Ovary (tissue), 9 donors: ENCODE results near the gene SRPK3. TPM values are rescaled to one million over a fixed set of nuclear protein-coding genes. Genes with fewer than 3 reads are reported as not detected.

Experiments used
- DNase-seq, 5 donors: peaks; one replicate each; pipeline ENCODE4 v3.0.0-alpha.2; 2019 to 2020
- H3K27ac ChIP-seq, 2 donors: fragments of 200-600 bp; one replicate each; pipeline versions ENCODE4 v1.5.1 to v1.8.0; 2019 to 2022
- H3K27me3 ChIP-seq: fragments of 200-600 bp; one replicate; pipeline ENCODE4 v1.8.0; 2022
- H3K36me3 ChIP-seq: fragments of 200-600 bp; sonication (generic); one replicate; pipeline ENCODE4 v1.5.1; 2019
- H3K4me1 ChIP-seq: one replicate; pipeline ENCODE4 v1.8.1; 2013; ENCODE audit warnings: mild to moderate bottlenecking, moderate library complexity; ENCODE audit not compliant: insufficient read depth
- H3K4me3 ChIP-seq: fragments of 200-600 bp; sonication (generic); one replicate; pipeline ENCODE4 v1.5.1; 2017
- H3K9me3 ChIP-seq, 2 donors: fragments of 200-600 bp in 1 of 2; sonication (generic) in 1 of 2; one replicate each; pipeline versions ENCODE4 v1.5.1 to v1.8.1; 2013 to 2019; ENCODE audit warnings: mild to moderate bottlenecking in 1 of 2, moderate library complexity in 1 of 2
- EP300 ChIP-seq: sonication (generic); formaldehyde crosslinking; IDR thresholded peaks from one replicate; pipeline ENCODE4 v1.6.1; 2017; ENCODE audit warnings: antibody characterized with exemption
- POLR2A ChIP-seq: fragments of 450-650 bp; IDR thresholded peaks from one replicate; pipeline ENCODE4 v1.6.1; 2017; ENCODE audit warnings: antibody characterized with exemption, mild to moderate bottlenecking, moderate library complexity
- WGBS, 3 donors: extraction: QIAGEN DNeasy Blood & Tissue Kit in 1 of 3; methylation state at CpG; one replicate each; pipeline versions ENCODE4 v1.1.5 to v1.1.7; 2013 to 2017; 5-methylcytosine and 5-hydroxymethylcytosine counted together
- intact Hi-C, 4 donors: fragments of 100-400 bp; cut with DNase I; formaldehyde crosslinking; loops; one replicate each; pipeline versions ENCODE4 v1.11.0 to v1.15.1; 2022 to 2023
- polyA plus RNA-seq, 2 donors: library from polyadenylated mRNA; stranded (reverse); fragments of 200-250 nt in 1 of 2; fragments of 350-450 nt in 1 of 2; fragmentation: Illumina TruSeq in 1 of 2; extraction: RNeasy Lipid Tissue Mini Kit (QIAGEN cat#74804) in 1 of 2; gene quantifications; one replicate each; pipeline ENCODE4 v1.2.3, GENCODE V29; 2013 to 2014
- total RNA-seq, 7 donors: library from RNA; depleted of rRNA in 2 of 7; stranded (reverse); fragments of >200 nt in 2 of 7; fragmentation: NEBNext Ultra II Directional in 3 of 7; extraction: Animal tissue kit (Norgen Biotek cat#: 25700) in 3 of 7; gene quantifications; one replicate each; pipeline versions ENCODE4 v1.1.0 to v1.2.4, GENCODE V29; 2016 to 2023
- TF ChIP-seq, protein P1 (sequence below), 3 donors: fragments of 450-650 bp in 2 of 3; fragments of 200-600 bp in 1 of 3; IDR thresholded peaks; one replicate each; pipeline versions ENCODE4 v1.5.1 to v1.8.0; 2016 to 2022; ENCODE audit warnings: antibody characterized with exemption in 3 of 3, mild to moderate bottlenecking in 1 of 3
- donor health status: DM: no; HTN: no; CAD: no; lungs with moderate emphysema.
- donor health status: DM: no; HTN: no; CAD: no.
- donor health status: Bipolar disorder and iron deficiency.
- donor health status: DM: yes; HTN: yes; CAD: no.
- donor health status: DM: no; HTN: no; CAD: no.
- donor health status: DM: yes; HTN: yes; CAD: no.

The SRPK3 gene
- total and polyA plus RNA-seq, 9 donors, result 0.25 to 2.1 (median 1.4) TPM

DNA sequence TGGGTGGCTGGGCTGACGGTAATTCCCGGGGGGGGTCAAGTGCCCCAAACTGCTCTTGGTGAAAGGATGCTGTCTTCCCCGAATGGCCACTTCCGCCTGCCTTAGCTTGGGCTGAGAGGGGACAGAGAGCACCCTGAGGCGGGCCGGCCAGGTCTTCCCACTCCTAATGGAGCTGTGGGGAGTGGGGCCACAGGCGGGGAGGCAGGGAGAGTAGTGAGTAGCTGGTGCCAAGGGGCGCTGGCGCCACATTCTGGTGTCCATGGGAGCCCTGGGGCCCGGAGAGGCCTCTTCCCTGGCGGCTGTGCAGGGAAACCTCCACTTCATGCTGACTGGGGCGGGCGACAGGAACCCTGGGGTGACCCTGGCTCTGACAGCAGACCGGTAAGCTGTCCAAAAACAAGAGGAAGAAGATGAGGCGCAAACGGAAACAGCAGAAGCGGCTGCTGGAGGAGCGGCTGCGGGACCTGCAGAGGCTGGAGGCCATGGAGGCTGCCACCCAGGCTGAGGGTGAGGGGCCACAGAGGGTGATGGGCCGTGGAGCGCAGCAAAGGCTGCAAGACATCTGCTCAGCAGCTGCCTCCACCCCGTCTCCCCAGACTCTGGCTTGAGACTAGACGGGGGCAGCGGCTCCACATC, 2.7 kb downstream of the SRPK3 start:
- TF ChIP-seq, protein P1, sequence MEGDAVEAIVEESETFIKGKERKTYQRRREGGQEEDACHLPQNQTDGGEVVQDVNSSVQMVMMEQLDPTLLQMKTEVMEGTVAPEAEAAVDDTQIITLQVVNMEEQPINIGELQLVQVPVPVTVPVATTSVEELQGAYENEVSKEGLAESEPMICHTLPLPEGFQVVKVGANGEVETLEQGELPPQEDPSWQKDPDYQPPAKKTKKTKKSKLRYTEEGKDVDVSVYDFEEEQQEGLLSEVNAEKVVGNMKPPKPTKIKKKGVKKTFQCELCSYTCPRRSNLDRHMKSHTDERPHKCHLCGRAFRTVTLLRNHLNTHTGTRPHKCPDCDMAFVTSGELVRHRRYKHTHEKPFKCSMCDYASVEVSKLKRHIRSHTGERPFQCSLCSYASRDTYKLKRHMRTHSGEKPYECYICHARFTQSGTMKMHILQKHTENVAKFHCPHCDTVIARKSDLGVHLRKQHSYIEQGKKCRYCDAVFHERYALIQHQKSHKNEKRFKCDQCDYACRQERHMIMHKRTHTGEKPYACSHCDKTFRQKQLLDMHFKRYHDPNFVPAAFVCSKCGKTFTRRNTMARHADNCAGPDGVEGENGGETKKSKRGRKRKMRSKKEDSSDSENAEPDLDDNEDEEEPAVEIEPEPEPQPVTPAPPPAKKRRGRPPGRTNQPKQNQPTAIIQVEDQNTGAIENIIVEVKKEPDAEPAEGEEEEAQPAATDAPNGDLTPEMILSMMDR (IDR thresholded peaks at IDR 0.05), result no peak
- no peak for TF ChIP-seq POLR2A
- TF ChIP-seq EP300, result no peak
- Histone ChIP-seq H3K9me3 (no peaks in the 10 kb centered on the region), H3K4me1 (no peaks in the 10 kb centered on the region), H3K27ac (no peak overlapping the region), H3K27me3 (no peaks in the 10 kb centered on the region), H3K4me3 (no peak overlapping the region), H3K36me3 (no peaks in the 10 kb centered on the region)
- no peak for DNase-seq
- 74 to 80% (median 80%) methylated on average over 24 of the region's 24 CpGs for WGBS, 3 donors
- intact Hi-C loops, result no loop called here

DNA sequence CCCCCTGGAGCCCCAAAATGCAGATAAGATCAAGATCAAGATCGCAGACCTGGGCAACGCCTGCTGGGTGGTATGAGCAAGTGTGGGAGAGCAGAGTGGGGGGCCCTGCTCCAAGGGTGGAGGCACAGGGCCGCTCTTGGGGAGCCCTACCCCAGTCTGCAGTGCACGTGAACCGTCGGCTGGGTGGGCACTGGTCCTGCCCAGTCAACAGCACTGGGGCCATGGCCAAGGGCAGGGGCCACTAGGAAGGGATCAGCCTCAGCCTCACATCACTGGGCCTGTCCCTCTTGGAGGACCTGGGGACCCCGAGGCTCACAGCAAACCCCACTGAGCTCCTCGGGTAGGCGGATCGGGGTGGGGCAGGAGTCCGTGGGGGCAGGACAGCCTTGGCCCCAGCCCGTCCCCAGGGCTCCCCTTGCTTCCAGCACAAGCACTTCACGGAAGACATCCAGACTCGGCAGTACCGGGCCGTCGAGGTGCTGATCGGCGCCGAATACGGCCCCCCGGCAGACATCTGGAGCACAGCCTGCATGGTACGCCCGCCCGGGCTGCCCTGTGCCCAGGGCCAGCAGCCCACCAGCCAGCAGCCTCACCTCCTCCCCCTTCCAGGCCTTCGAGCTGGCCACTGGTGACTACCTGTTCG, 3.6 kb downstream of the SRPK3 start:
- 85 to 90% (median 86%) methylated on average over 24 to 27 of the region's 27 CpGs for WGBS, 3 donors
- no peak overlapping the region for H3K27ac ChIP-seq
- H3K4me3 ChIP-seq, result no peak overlapping the region
- no peaks in the 10 kb centered on the region for H3K27me3 ChIP-seq
- intact Hi-C loops, result no loop called here
- H3K36me3 ChIP-seq, result no peaks in the 10 kb centered on the region
- TF ChIP-seq EP300, result no peak
- TF ChIP-seq POLR2A, result no peak
- TF ChIP-seq, protein P1 (IDR thresholded peaks at IDR 0.05), result no peak
- no peaks in the 10 kb centered on the region for H3K4me1 ChIP-seq
- H3K9me3 ChIP-seq, result no peaks in the 10 kb centered on the region
- DNase-seq, result no peak

DNA sequence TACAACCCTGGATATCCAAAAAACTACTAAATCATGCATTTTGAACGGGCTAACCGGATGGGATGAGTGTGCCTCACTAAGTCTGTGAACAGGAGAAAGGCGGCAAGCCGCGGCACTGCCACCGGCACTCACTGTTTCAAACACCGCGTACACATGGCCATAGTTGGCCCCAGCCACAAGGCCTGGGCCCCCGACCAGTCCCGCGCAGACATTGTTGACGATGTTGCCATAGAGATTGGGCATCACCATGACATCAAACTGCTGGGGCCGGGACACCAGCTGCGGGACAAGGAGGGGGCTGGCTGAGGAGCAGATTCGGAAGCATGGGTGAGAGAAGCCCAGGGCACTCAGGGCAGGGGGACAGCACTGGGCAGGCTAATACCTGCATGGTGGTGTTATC, 5.8 kb downstream of the SRPK3 start:
- H3K27ac ChIP-seq, result no peak overlapping the region
- H3K4me1 ChIP-seq, result no peaks in the 10 kb centered on the region
- 84 to 88% (median 85%) methylated on average over 15 of the region's 15 CpGs for WGBS, 3 donors
- no peak overlapping the region for H3K4me3 ChIP-seq
- H3K36me3 ChIP-seq, result no peaks in the 10 kb centered on the region
- TF ChIP-seq EP300, result no peak
- TF ChIP-seq, protein P1 (IDR thresholded peaks at IDR 0.05), result no peak
- no peaks in the 10 kb centered on the region for H3K9me3 ChIP-seq
- DNase-seq, result no peak
- no peaks in the 10 kb centered on the region for H3K27me3 ChIP-seq
- intact Hi-C loops, result no loop called here

- TF ChIP-seq EP300 (no peak), POLR2A (no peak)
- TF ChIP-seq, protein P1 (IDR thresholded peaks at IDR 0.05), result no peak
- intact Hi-C loops, result loop anchor here in 1 of 4 donors (10.0 kb wide), 1 partner anchor 275 kb away; no protein-coding TSS in a partner anchor
- 82 to 95% (median 94%) methylated on average over 12 of the region's 12 CpGs for WGBS, 3 donors
These were observed 8.8 kb downstream of the SRPK3 start for GRCh38 chrX:153789654-153790053.

More at GRCh38 chrX:153789654-153790053, 8.8 kb downstream of the SRPK3 start:
- H3K4me3 ChIP-seq, result no peak overlapping the region
- no peaks in the 10 kb centered on the region for H3K9me3 ChIP-seq
- H3K4me1 ChIP-seq, result peaks cover 5% of the 10 kb centered on the region
- DNase-seq, result no peak
- H3K36me3 ChIP-seq, result no peaks in the 10 kb centered on the region
- H3K27ac ChIP-seq, result no peak overlapping the region
- H3K27me3 ChIP-seq, result no peaks in the 10 kb centered on the region
